Activated T-helper 1 cell treated with Interleukin-2 at 50 U/mL for 16 hours (primary cell): ENCODE measurements around the gene EFL1.
"Not testable (repeated sequence)": the region's sequence is repeated elsewhere in the genome, so short reads cannot be mapped to it uniquely, and the experiment has no call there.

Experiments used
- DNase-seq: peaks from one replicate; pipeline ENCODE4 v3.0.0-alpha.2; 2020; ENCODE audit warnings: low read depth

Gene EFL1

GRCh38 chr15:82262422-82263026, at the start of gene EFL1, which contains the start of gene SAXO2:
TSS of gene EFL1 (minus strand) at chr15:82262734. CDS start at chr15:82261778, 956 bp downstream.
TSS of gene SAXO2 (plus strand) at chr15:82262818. CDS start at chr15:82262880, 62 bp downstream.
- DNase-seq = peak; percentile 74

- not testable (repeated sequence) for DNase-seq
These were observed 48.8 kb upstream of the EFL1 start for GRCh38 chr15:82311321-82311720.

- no peak for DNase-seq
These were observed 47.3 kb upstream of the EFL1 start for GRCh38 chr15:82309802-82310201.

- no peak for DNase-seq
These were observed 45.2 kb upstream of the EFL1 start for GRCh38 chr15:82307714-82308081.

GRCh38 chr15:82306791-82307713, 44.5 kb upstream of the EFL1 start:
- no peak for DNase-seq

GRCh38 chr15:82305621-82306048, 43.1 kb upstream of the EFL1 start:
- DNase-seq = no peak

GRCh38 chr15:82304778-82305090, 42.2 kb upstream of the EFL1 start:
- DNase-seq = no peak

- no peak for DNase-seq
These were observed 41.6 kb upstream of the EFL1 start for GRCh38 chr15:82303956-82304777.

GRCh38 chr15:82301296-82302016, 38.9 kb upstream of the EFL1 start:
- no peak for DNase-seq

GRCh38 chr15:82300883-82301282, 38.3 kb upstream of the EFL1 start:
- DNase-seq = no peak

GRCh38 chr15:82300326-82300725, 37.8 kb upstream of the EFL1 start:
- not testable (repeated sequence) for DNase-seq

- DNase-seq = not testable (repeated sequence)
These were observed 37.0 kb upstream of the EFL1 start for GRCh38 chr15:82299511-82299914.

GRCh38 chr15:82298520-82298919, 36.0 kb upstream of the EFL1 start:
- DNase-seq = peak; percentile 58

GRCh38 chr15:82298032-82298431, 35.5 kb upstream of the EFL1 start:
- DNase-seq = no peak

- DNase-seq = no peak
These were observed 35.0 kb upstream of the EFL1 start for GRCh38 chr15:82297546-82297945.

- no peak for DNase-seq
These were observed 31.6 kb upstream of the EFL1 start for GRCh38 chr15:82294061-82294690.

GRCh38 chr15:82292271-82292670, 29.7 kb upstream of the EFL1 start:
- DNase-seq = no peak

GRCh38 chr15:82288202-82288601, 25.7 kb upstream of the EFL1 start:
- not testable (repeated sequence) for DNase-seq

GRCh38 chr15:82286475-82286874, 23.9 kb upstream of the EFL1 start:
- DNase-seq = not testable (repeated sequence)

GRCh38 chr15:82284381-82284780, 21.8 kb upstream of the EFL1 start:
- DNase-seq = not testable (repeated sequence)

GRCh38 chr15:82282386-82282785, 19.9 kb upstream of the EFL1 start:
- DNase-seq = not testable (repeated sequence)
